ENCODE measurements around the gene SARS1.
"Not testable (repeated sequence)": the region's sequence is repeated elsewhere in the genome, so short reads cannot be mapped to it uniquely, and the experiment has no call there.

Gene SARS1, protein sequence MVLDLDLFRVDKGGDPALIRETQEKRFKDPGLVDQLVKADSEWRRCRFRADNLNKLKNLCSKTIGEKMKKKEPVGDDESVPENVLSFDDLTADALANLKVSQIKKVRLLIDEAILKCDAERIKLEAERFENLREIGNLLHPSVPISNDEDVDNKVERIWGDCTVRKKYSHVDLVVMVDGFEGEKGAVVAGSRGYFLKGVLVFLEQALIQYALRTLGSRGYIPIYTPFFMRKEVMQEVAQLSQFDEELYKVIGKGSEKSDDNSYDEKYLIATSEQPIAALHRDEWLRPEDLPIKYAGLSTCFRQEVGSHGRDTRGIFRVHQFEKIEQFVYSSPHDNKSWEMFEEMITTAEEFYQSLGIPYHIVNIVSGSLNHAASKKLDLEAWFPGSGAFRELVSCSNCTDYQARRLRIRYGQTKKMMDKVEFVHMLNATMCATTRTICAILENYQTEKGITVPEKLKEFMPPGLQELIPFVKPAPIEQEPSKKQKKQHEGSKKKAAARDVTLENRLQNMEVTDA

DNA sequence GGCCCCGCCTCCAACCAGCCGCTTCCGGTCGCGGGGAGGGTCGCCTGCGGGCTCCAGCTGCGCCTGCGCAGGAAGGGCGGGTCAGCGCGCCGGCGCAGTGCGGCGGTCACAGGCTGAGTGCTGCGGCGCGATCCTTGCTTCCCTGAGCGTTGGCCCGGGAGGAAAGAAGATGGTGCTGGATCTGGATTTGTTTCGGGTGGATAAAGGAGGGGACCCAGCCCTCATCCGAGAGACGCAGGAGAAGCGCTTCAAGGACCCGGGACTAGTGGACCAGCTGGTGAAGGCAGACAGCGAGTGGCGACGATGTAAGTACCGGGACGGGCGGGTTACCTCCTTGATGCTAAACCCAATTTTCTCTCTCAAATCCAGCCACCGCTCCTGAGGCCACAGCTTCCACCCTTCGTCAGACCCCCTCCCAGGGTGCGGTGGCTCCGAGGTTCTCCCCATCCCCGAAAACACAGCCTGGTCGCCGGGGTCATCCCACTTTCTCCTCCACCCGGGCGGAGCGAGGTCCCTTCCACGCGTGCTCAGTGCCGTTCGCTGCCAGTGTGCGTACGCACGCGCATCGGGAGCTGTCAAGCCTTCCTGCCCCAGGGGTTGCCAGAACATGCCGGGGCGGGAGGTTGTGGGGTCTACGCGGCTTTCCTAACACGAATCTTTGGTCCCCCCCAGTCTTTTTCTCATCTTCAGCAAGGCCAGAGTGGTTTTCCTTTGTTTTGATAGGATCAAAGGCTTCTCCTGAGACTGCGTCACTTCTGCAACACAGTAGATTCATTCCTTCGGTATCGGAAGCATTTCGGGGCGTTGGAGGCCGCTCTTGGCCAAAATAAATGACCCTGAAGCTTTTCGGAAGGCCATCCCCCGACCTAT lies at the start of gene SARS1:
SARS1 (plus strand) TSS at position 95 of the 870 bp plus-strand sequence; CDS start at position 170, 75 bp downstream.
- peak; percentile 10 for DNase-seq

DNA sequence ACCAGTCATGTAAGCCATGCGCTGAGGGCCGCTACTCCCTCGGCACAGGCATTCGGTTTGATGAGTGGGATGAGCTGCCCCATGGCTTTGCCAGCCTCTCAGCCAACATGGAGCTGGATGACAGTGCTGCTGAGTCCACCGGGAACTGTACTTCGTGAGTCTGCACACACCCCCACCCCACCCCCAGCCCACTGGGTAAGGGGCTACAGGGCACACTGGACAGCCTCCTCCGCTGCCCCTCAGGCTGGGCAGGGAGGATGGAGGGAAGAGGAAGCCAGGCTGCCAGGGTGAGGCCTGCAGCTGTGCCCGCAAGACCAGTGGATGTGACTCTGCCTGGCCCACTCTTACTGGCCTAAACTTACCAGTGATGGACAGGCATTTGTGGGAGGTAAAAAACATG lies 49.2 kb upstream of the SARS1 start:
- no peak for DNase-seq

DNA sequence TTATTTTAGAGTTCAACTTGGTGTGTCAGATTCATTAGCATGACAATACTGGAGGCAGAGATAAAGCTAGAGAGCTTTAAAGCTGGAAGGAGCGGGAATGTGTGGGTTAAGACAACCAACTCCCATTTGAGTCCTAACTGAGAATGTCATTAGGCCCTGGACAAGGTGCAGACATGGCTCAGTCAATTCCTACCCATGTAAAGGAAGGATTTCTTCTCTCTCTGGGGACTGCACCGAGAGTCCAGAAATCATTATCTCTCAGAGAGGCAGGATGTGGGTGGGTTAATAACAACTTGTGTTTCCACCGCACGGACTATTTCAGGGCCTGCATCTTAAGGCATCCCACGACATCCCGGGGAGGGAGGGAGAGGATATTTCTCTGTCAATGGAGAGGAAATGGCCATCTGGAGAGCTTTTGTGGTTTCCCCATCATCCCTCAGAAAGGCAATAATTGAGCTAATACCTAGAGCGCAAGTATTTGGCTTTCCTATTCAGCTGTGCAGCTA lies 46.7 kb upstream of the SARS1 start:
- DNase-seq = no peak

DNA sequence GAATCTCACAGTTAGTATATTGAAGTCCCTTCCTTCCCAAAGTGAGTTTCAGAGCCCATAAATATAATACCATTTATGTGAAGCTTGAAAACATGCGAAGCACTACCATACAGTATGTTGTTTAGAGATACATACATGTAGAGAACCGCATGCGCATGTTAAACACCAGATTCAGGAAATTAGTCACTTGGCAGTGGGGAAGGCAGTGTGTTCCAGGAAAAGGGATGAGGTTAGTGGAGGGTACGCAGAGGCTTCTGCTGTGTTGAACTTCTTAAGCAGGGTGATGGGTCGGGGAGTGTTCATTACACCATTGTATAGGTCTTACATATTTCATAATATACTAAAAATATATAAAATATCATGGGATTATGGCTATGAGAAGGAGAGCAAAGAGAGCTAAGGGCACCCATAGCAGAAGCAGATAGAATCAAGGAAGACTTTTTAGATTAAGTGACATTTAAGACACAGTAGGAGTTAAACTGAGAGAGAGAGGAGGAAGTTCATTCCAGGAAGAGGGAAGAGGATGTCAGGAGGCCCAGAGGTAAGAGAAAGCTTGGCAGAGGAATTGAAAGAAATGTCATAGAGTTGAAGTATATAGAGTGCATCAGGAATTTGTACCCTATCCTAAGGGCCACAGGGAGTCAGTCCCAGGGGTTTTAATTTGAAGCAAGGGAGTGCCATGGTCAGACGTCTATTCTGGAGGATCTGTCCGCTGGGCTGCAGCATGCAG lies 43.5 kb upstream of the SARS1 start:
- DNase-seq = no peak

DNA sequence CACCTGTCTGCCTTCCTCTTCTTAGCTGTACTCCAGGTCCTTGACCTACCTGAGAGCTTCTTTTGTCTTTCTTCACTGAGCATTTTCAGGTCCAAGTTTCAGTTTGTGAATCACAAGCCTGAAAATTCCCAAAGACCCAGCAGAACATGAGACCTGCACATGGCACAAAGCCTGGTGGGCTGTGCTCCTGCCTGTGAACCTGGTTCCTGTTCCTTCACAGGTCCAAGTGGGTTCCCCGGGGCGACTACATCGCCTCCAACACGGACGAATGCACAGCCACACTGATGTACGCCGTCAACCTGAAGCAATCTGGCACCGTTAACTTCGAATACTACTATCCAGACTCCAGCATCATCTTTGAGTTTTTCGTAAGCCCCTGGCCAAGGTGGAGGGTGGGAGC lies 42.1 kb upstream of the SARS1 start:
- no peak for DNase-seq

DNA sequence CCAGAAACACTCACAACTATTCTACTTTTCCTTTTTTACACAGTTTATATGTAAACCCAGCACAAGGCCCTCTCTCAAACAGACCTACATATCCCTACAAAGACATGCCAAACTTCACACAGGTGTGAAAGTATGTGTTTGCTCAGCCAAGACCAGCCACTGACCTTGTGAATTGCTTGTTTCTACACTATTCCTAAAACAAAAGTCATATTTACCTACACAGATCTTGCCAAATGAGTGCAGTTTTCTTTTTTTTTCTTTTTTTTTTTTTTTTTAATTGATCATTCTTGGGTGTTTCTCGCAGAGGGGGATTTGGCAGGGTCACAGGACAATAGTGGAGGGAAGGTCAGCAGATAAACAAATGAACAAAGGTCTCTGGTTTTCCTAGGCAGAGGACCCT lies 37.4 kb upstream of the SARS1 start:
- not testable (repeated sequence) for DNase-seq

DNA sequence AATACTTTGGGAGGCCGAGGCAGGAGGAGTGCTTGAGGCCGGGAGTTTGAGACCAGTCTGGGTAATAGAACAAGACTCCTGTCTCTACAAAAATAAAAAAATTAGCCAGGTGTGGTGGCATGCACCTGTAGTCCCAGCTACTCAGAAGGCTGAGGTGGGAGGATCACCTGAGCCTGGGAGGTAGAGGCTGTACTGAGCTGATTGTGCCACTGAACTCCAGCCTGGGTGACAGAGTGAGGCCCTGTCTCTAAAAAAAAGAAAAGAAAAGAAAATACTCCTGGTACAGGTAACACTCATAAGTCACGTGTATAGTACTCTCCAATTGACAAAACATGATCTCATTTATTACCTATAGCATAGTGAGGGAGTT lies 33.0 kb upstream of the SARS1 start:
- DNase-seq = not testable (repeated sequence)

DNA sequence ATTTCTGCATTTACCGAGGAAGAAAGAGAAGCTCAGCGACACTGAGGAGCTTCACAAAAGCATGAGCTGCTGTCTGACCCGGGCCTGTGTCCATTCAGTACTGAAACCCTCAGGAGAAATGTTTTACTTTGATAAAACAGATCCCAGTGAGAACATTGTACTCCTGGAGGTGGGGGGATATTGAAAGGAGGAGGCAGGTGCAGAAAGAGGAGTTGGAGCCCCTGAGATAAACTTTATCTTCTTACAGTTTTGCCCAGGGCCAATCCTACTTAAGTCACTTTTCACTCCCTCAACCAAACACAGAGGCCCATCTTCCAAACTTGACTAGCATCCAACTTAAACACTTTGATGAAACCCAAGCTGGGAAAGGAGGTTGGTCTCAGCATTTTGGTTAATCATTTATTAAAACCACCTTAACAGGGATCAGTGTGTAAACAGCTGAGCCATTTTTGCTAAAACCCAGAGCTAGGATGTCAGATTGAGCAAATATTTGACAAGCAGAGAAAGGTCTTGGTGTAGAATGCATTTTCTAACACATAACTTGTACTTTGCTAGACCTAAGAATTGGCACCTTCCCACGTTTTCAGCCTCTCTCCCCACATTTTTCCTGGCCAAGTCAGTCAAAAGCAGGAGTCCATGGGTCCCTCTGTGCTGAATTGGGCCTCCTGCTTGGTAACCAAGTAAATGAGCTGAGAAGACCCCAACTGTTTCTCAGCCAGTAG lies 32.5 kb upstream of the SARS1 start:
- DNase-seq = no peak

DNA sequence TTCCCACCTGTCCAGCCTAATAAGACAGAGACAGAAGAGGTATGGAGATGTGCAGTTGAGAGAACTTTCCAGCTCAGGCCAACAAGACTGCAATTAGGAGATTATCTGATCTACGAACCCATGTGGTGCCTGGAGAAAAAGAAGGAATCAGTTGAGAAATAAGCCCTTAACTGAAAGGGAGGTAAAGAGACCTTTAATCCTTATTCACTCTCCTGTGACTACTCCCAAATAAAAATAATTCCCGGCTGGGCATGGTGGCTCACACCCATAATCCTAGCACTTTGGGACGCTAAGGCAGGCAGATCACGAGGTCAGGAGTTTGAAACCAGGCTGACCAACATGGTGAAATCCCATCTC lies 31.9 kb upstream of the SARS1 start:
- no peak for DNase-seq

DNA sequence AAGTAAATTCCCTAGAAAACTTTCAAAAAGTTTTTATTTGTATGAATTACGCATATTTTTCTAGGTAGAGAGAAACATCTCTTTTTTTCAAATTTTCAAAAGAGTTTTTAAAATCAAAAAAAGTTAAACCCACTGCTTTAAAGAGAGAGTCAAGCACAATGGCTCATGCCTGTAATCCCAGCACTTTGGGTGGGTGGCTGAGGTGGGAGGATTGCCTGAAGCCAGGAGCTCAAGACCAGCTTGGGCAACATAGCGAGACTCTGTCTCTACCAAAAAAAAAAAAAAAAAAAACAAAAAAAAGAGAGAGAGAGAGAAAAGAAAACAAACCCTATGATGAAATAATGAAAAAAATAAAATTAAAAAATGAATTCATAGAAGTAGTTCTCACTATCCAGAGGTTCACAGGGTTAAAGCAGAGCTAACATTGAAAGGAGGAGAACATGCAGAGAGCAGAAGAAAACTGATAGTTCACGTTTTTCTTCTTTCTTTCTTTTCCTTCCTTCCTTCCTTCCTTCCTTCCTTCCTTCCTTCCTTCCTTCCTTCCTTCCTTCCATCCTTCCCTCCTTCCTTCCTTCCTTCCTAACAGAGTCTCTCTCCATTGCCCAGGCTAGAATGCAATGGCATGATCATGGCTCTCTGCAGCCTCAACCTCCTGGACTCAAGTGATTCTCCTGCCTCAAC lies 30.5 kb upstream of the SARS1 start:
- no peak for DNase-seq

DNA sequence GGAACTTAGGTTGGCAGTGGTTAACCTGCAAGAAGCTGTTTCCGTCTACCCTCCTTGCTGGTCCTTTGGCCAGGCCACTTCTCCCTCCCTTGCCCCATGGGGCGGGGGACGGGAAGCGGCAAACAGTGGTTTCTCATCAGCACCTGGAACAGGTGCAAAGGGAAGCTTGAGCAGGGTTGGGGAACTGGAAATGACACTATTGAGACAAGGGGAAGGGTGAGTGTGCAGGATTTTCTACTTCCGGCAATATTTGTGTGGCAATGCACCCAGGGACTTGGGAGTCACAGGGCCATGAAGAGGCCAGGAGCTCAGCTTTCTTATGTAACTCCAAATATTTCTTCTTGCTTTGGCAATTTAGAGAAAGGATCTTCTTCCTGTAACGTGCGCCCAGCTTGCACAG lies 29.0 kb upstream of the SARS1 start:
- DNase-seq = no peak

DNA sequence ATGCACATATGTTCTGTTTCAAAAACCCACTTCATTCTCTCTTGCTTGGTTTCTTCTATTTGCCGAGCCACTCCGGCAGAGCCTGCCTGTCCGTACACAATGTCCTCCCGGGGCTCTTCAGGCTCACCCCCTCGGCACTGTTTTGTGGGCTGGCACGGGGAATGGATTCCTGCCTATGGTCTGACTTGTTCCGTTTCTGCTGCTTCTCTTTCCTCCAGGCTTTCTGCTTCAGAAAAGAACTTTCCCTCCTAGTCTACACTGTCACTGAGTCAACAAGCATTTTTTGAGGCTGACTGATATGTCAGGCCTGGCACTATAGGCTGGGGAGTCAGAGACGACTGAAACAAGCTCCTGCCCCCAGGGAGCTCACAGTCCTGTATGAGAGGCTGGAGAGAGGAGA lies 28.4 kb upstream of the SARS1 start:
- DNase-seq = no peak

DNA sequence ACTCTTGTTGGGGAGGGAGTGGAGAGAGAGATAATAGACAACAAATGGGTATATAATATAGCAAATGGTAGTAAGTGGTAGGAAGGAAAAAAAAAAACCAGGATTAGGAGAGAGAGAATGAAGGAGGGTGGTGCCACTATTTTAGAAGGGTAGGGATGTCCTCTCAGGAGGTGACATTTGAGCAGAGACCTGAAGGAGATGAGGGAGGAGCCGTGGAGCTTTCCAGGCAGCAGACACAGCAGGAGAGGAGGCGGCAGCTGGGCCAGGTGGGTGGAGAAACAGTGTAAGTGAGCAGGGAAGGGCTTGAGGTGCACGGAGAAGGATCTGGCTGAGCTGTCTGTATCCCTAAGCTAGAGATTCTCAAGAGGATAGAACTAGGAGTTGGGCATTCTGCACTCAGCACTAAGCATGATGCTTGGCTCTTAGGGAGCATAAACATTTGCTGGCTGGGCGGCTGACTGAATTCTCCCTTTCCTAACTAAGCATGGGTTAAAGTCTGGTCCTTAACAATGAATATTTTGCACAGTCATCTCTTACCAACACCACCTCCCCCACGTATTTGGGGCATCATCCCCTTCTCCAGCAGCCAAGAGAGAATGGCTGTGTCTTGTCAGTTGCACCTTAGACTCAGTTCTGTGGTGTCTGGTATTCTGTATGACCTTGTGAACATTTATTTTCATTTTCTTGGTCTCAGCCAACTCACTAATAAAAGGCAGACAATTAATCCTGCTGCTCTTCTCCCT lies 27.6 kb upstream of the SARS1 start:
- no peak for DNase-seq

DNA sequence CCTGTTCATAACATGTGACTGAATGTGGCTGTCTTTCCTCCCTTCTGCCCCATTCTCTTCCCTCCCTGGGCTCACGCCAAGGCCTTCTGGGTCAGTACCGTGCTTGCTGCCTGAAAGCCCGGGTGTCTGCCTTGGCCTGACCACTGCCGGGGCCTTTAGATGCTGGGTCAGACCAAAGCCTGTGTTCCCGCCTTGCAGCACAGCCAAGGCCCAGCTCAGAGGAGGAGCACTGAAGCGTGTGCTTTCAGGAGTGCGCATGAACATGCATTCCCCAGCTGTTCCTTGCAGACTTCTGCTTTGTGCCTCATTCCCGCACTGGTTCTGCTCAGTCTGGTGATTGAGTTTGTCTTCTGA lies 27.0 kb upstream of the SARS1 start:
- no peak for DNase-seq

DNA sequence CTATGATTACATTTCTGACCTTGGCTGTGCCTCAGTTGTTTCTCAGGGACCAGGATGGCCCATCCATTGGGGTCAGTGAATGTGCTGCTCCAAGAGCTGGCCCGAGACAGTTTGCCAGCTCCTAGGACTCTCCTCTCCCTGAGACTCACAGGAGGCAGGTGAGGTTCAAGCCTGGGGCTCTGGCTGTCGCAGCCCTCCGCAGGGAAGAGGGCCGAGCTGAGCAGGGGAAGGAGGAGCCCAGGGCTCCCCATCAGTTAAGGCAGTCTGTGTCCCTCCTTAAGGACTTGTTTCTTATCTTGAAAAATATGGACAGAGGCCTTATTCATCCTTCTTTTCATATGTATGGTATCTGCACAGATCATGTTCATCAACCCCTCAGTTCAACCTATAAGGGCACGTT lies 26.6 kb upstream of the SARS1 start:
- no peak for DNase-seq

DNA sequence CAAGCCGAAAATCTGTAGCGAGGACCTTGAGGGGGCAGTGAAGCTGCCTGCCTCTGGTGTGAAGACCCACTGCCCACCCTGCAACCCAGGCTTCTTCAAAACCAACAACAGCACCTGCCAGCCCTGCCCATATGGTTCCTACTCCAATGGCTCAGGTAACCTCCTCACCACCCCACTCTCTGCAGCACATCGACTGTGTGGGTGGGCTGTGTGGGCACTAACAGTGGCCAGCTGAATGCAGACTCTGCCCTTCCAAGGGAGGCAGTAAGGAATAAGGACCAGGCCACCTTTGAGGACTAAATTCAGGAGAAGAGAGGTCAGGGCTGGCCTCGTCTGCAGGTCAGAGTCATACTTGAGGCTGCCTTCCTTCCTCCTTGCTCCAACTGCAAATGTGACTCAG lies 25.5 kb upstream of the SARS1 start:
- no peak for DNase-seq

DNA sequence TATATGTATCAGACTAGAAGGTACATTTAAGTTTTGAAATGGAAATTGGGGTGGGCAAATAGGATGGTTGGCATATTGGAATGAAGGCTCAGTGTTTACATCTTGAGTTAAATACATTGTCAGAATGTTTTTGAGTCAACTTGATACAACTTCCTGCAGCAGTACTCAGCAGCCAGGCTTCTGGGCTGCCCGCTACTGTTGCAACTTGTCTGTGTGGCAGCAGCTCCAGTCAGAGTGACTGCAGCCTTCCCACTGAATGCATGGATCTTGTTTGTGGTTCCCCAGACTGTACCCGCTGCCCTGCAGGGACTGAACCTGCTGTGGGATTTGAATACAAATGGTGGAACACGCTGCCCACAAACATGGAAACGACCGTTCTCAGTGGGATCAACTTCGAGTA lies 24.9 kb upstream of the SARS1 start:
- no peak for DNase-seq

DNA sequence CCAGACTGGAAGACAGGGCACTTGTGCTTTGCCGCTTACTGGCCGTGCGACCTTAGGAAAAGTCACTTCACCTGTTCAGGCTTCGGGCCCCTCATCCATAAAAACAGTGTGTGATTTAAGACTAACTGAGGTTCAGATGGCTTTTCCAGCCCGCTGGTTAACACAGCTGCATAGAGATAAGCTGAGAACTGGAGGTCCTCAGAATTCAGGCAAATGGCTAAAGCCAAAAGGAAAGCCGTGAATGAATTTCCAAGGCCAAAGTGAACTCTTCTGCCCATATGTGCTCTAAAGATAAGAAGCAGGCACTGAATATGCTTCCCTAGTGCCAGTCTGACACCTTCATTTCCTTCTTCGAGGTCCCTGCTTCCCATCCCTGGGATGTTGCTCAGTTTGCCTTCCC lies 23.5 kb upstream of the SARS1 start:
- DNase-seq = no peak

DNA sequence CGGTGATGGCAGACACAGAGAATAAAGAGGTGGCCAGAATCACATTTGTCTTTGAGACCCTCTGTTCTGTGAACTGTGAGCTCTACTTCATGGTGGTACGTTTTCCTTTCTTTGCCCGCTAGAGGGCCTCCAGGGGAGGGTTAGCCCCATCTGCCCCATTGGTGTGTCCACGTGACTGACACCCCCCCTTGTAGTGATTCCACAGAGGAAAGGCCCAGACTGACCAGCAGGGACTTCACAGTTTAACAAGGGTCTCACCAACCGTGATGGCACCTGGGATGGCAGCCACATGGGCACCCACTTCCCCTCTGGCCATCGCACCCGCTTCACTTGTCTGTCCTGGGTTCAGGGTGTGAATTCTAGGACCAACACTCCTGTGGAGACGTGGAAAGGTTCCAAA lies 22.3 kb upstream of the SARS1 start:
- no peak for DNase-seq

DNA sequence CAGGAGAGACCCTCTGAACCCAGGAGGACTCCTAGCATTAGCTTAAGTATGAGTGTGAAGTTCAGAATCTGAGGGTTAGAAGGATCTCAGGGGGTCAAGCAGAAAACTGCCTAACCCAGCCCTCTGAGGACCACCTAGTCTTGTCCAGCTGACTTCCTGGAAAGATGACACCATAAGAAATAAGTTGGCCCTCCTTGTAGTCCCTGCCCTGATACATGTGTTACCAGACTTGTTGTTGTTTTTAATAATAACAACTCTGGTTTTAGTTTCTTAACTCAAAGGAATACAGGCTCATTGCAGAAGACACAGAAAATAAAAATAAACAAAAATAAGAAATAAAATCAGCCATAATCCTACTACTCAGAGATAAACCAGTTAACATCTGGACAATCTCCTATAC lies 21.8 kb upstream of the SARS1 start:
- DNase-seq = no peak

DNA sequence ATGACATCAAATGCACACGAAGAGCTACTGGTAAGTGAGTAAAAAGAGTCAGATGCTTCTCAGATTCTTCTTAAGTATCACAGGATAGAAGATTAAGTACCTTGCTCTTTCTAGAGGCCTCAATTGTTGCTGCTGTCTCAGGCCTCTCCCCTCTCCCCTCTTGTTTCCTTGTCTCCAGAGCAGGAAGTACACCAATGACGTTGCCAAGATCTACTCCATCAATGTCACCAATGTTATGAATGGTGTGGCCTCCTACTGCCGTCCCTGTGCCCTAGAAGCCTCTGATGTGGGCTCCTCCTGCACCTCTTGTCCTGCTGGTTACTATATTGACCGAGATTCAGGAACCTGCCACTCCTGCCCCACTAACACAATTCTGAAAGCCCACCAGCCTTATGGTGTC lies 21.3 kb upstream of the SARS1 start:
- no peak for DNase-seq
